Non-pigmented ciliary epithelial cell (primary cell): ENCODE measurements around the gene MAGEB17.
"Not testable (repeated sequence)": the region's sequence is repeated elsewhere in the genome, so short reads cannot be mapped to it uniquely, and the experiment has no call there.

Experiments
- DNase-seq: peaks from one replicate; pipeline ENCODE4 v3.0.0-alpha.2; 2010; ENCODE audit warnings: low read depth

MAGEB17 gene, protein sequence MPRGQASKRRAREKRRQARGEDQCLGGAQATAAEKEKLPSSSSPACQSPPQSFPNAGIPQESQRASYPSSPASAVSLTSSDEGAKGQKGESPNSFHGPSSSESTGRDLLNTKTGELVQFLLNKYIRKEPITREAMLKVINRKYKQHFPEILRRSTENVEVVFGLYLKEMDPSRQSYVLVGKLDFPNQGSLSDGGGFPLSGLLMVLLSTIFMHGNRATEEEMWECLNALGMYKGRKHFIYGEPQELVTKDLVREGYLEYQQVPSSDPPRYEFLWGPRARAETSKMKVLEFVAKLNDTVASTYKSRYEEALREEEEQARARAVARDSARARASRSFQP

DNA sequence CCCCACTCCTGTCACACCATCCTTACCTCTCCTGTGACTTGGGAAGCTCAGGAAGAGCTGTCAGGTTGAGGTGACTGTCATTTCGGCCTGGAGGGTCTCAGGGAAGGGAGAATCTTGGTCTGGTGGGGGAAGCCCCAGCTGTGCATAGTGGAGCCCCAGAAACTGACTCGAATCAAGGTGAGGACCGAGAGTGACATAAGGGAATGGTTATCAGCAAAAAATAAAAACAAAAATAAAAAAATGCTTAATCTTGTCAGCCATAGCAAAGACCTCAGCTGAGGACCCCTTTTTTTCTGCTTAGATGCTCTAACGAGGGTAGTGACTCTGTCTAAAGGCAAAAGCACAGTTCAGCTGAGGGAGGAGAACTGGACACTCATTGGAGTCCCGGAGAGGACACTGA, at the start of gene MAGEB17:
TSS of gene MAGEB17 (plus strand) at position 301 of the 400 bp plus-strand sequence. CDS start 2,902 bp downstream, outside the sequence.
- DNase-seq: no peak

DNA sequence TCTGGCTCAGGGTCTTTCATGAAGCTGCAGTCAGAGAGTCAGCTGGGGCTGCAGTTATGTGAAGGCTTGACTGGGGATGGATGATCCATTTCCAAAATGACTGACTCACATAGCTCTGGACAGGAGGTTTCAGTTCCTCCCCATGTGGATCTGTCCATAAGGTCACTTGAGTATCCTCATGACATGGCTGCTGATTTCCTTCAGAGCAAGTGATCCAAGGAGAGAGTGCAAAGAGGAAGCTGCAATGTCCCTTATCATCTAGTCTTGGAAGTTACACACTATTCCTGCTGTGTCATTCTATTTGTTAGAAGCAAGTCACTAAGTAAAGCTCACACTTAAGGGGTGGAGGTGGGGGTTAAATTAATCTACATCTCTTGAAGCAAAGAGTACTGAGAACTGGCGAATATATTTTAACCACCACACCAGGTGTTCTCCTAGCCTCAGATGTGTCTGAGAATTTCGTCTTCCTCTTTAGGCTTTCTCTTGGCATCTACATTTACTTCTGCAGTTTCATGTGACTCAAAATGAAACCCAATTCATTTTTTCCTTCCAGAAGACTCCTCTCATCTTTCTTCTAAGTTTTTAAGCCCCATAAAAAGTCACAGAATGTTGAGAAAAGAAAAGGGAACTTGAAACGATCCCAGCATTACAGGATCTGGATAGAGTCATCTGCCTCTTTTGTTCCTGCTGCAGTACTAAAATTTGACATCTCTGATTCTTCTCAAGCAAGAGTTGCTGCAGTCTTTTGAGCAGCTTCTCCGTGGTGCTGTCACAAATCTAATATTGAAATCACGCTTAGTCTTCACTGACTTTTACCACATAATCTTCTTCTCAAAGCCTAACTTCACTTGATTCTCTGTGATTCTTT, 47.7 kb upstream of the MAGEB17 start:
- no peak for DNase-seq

DNA sequence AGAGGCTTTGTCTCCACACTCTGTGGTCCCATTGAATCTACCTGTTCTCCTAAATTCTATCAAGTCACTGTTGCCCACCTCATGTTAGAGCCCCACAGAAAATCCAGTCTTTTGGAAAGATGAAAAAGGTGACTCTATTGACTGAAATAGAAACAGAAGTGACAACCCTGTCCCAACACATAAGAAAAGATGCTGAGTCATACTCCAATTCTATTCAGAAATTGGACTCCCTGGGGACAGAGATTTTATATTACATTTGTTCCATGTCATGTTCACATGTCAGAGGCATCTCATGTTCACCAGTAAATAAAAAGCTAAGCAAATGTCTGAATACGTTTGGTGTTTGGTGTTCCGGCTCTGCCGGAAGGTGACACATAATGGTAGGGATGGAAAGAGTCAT, 46.9 kb upstream of the MAGEB17 start:
- no peak for DNase-seq

DNA sequence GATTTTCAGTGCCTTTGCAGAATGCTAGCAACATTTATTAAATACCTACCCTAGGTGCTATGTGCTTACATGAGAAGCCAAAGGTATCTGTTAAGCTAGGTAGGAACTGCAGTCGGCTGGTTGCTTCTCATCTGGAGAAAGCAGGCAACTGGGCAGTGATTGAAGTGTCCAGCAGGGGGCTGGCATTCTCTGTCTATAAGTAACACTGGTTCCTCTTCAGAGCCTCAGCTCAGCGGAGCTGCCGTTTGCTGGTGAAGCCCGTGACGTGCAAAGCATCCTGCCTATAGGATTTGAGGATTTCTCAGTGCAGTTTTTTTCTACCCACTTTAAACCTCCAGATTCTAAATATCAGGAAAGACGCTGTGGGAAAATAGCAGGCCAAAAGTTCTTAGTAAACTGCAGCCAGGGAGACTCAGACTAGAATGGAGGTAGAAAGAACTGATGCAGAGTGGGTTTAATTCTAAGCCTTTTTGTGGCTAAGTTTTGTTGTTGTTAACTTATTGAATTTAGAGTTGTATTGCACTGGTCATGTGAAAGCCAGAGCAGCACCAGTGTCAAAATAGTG, 44.0 kb upstream of the MAGEB17 start, which contains the start of gene GRPR:
TSS of gene GRPR (plus strand) at position 344 of the 565 bp plus-strand sequence. CDS start 389 bp downstream, outside the sequence.
- peak; percentile 55 for DNase-seq

DNA sequence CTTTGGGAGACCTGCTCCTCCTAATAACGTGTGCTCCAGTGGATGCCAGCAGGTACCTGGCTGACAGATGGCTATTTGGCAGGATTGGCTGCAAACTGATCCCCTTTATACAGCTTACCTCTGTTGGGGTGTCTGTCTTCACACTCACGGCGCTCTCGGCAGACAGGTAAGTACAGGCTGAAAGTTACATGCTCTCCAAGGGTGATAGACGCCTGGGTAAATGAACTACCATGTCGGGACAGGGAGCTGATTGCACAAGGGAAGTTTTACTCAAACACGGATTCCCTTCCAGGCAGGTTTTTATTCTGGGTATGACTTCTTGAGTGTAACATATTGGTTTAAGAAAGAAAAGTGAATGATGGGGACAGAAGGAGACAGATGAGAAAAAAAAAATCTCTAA, 43.1 kb upstream of the MAGEB17 start:
- DNase-seq: no peak

DNA sequence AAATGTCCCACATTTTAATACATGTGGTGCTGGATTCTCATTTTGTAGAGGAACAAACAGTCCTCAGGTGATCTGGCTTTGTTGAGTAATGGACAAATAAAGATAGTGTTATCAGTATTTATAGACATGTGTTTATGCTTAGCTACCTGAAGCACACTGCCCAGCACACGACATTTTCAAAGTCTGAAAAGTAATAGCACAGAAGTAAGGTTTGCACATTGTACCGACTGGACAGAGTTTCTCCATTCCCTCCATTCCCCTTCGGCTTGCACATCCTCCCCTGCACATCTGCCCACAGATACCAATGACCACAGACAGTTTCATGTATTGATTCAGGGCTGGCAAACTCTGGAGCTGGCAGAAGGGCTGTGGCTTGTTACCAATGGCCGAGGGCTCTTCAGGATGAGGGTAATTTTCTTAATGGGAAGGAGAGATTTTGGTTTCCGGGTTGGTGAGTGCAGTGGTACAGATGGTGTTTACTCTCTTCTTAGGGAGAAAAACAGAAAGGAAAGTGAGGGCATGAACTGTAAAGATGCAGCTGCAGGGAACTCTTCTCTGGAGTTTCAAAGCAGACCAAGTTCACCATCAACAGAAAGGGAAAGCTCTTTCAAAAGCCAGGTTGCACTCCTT, 41.6 kb upstream of the MAGEB17 start:
- DNase-seq: no peak

DNA sequence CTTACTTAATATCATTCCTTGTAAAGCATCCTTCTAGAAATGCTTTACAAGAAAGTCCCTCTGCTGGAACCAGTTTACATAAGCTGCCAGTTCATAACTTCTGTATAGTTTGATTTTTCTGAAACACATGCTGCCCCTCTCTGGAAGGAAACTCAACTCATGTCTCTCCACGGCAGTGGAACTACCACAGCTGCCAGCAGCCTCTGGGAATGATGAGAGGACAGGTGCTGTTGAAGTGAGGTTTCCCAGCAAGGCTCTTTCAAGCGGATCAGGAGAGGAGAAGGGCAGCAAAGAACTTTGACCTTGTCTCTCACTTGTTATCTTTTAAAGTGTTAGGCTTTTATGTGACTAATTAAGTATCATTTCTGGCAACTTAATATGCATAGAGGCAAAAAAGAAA, 36.6 kb upstream of the MAGEB17 start:
- DNase-seq: no peak

DNA sequence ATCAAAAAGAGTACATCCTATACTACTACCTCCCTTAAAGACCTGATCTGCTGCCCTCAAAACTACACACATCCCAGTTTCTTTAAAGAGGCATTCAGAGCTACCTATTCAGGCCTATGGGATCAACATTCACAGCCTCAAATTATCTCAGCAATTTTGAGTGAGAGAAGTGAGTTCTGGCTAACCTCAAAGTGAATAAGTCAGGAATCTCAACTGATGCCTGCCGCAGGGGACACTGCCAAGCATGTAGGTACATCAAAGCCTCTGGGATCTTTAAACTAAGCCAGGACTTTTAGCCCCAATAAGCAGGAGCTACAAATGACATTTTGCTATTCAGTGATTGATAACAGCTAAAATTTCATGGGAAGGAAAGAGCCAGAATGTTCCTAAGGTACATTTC, 32.3 kb upstream of the MAGEB17 start:
- DNase-seq: no peak

DNA sequence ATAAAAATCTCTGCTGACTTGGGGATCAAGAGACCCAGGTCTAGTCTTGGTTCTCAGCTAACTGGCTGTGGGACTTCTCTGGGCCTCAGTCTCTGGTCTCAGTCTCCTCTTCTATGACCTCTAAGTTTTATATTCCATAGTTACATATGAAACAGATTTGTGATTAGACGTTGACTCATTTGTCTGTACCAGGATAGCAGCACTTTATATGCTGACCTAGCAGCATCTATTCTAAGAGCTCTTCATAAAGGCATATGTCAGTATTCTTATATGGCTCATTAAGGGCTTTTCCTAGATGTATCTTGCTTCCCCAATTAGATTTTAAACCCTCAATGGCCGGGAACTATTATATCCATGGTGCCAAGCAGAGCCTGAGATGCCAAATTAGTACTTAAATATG, 31.2 kb upstream of the MAGEB17 start:
- no peak for DNase-seq

DNA sequence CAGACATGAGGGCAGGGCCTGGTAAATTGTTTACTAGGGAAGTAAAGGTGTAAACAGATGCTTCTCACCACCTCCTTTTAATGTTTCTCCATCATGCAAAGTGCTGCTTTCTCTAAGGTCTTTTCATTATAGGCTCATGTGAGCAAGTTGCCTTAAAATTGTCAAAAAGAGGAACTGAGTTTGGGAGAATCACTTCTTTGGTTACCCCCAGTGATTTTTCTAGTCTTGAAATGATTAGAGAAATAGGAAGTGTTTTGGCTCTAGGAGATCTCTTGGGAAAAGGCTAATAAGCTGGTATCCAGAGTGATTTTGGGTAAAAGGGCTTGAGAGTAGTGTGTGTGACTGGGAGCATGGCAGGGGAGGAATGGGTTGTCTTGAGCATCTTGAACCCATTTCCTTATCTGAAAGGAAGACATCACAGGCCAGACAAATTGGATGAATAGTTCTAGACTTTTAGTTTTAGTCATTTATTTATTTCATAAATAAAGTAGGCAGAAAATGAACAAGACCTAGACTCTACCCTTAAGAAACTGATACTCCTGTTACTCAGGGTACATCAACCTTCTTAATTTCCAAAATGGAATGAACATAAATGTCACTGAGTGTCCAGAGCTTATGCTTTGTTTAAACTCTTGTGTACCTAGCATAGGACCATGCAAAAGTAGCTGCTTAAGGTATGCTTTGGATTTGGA, 29.7 kb upstream of the MAGEB17 start:
- DNase-seq: no peak

DNA sequence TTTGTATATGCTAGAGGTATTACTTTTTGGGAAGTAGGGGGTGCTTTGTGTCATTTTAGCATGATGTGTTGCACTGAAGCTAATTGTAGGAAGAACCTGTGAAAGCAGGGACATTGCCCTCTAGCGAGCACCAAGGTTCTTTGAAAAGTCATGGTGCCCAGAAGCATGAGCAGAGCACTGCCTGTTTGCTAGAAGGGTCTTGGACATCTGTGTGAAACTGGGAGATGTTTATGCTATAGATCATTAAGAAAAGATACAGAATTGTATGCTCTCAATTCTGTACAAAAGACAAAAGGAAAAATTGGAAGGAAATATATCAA, 29.2 kb upstream of the MAGEB17 start:
- no peak for DNase-seq

DNA sequence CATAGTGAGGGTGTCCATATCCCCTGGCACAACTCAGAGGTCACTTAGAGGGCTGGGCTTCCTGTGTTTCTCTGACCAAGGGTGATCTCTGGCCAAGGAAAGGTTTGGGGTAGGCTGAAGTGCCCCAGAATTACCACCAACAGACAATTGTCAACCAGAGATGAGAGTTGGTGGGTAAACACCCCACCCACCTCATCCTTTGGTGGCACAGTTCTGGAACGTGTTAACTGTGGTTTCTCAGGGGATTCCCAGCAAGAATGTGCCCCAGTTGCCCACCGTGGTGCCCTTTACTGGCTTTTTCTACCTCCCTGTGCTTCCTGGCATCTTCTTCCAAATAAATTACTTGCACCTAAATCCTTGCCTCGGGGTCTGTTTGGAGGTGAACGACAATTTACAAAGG, 26.8 kb upstream of the MAGEB17 start:
- DNase-seq: no peak

DNA sequence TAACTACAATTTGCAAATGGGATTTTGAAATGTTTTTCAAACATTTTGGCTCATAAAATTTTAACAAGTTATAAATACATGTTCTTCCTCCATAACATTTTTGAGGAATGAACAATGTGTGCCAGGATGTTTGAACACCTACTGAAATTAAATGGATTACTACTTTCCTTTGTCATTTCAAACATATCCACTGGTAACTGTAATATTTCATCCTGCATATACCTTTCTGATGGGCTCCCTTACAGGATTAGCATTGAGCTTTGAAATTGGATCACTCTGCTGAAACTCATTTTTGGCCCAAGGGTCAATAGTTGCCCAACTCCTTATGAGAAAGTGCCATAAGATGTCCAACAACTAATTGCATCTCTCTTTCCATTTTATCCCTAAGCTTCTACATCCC, 26.3 kb upstream of the MAGEB17 start:
- no peak for DNase-seq

DNA sequence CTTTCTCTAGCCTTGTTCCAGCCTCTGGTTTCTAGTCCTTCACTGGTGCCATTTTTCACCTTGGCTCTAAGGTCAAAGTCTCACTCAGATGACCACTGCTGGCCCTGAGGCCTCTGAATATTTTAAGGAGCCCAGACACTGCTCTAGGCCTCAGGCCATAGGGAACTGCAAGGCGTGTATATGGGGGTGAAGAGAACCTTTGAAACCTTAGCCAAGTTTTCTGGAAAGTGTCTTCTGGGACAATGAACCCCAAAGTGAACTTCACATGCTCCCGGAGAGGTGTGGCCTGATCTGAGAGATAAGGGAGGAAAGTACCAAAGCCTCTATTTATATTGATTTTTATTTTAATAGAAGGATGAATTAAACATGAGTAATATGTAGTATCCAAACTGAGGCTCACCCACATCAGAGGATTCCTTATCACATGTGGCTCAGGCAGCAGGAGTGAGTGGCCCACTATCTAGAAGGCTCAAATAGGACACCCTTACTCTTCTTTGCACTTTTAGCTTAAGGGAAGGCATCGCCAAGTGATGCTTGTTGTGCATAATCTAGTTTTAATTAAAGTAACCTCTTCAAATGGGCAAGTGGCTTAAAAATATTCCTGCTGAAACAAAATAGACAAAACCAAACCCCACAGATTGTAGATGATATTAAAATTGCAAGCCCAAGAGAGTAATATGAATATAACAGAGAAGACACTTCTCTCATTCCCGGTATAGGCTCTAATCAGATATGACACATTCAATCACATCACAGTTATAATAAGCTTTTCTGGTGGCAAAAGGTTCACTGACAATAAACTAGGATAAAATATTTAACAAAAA, 25.6 kb upstream of the MAGEB17 start:
- DNase-seq: no peak

DNA sequence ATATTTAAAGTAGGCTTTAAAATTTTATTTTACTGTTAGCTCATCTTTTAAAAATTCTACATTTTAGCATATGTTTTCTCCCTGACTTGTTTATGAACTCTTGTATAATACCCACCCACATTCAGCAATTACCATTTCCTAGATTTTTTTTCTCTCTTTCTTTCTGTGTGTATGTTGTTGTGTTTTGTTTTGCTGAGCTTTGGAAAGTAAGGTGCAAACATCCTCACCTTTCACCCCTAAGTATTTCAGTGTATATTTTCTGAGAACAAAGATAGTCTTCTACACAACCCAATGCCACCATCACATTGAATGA, 25.1 kb upstream of the MAGEB17 start:
- DNase-seq: no peak

DNA sequence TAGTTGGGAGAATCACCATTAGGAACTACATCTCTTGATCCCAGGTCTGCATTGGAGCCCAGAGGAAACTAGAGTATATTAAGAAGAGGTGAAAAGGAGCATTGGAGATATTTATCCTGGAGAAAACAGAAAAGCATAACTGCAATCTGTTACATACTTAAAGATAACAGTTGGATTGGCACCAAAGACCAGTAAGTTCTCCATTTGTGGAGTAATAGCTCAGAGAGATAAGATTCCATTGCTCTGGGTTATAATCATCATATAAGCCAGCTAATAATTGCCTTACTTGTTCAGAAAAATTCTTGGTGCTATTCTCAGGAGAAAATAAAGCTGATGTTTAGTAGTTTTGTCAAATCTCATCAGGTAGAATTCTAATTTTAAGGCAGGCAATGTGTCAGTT, 23.3 kb upstream of the MAGEB17 start:
- no peak for DNase-seq

DNA sequence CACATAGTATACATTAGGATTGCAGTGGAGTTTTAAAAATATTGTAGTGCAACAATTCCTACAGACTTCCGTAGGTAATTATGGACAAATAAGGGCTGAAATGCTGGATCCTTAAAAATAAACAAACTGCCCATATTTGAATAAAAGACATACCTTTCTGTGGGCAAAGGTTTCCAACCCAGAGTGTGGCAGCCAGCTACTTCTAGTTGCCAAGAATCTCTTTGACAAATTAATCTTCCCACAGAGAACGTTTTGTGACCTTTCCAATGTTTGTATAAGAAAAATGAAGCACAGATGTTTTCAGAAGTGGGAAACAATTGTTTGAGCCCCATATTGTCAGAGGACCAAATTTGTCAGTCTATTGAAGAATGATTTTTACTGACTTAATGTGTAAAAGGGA, 22.9 kb upstream of the MAGEB17 start:
- no peak for DNase-seq

DNA sequence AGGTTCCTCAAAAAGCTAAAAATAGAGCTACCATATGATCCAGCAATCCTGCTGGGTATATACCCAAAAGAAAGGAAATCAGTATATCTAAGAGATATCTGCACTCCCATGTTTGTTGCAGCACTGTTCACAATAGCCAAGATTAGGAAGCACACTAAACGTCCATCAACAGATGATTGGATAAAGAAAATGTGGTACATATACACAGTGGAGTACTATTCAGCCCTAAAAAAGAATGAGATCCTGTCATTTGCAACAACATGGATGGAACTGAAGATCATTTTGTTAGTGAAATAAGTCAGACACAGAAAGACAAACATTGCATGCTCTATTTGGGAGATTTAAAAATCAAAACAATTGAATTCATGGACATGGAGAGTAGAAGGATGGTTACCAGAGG, 22.2 kb upstream of the MAGEB17 start:
- DNase-seq: not testable (repeated sequence)

DNA sequence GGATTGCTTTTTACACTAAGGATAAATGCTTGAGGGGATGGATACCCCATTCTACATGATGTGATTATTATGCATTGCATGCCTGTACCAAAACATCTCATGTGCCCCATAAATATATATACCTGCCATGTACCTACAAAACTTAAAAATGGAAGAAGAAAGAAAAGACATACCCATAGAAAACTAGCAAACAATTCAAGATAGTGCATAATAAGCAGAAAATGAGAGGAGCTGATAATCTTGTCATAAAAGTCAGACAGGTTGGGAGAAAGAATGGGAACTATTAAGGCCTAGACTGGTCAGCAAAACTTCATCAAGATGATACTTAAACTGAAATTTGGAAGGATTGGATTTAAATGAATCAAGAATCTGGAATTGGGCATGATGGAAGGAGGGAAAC, 21.6 kb upstream of the MAGEB17 start:
- DNase-seq: no peak

DNA sequence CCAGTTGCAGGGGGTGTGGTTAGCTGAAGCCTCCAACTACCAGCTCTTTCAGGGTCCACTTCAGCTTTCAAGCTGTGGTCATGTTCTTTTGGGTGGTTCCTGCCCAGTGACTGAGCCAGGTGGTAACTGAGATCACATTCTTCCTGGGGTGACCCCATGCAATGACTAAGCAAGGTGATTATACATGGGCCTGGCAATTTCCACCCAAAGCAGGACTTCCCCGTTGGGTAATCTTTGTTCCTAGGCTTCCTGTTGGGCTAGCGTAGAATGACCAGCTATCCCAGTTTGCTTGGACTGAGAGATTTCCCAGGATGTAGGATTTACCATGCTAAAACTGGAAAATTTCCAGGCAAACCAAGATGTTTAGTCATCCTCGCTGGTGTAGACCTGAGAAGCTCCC, 18.4 kb upstream of the MAGEB17 start:
- no peak for DNase-seq

DNA sequence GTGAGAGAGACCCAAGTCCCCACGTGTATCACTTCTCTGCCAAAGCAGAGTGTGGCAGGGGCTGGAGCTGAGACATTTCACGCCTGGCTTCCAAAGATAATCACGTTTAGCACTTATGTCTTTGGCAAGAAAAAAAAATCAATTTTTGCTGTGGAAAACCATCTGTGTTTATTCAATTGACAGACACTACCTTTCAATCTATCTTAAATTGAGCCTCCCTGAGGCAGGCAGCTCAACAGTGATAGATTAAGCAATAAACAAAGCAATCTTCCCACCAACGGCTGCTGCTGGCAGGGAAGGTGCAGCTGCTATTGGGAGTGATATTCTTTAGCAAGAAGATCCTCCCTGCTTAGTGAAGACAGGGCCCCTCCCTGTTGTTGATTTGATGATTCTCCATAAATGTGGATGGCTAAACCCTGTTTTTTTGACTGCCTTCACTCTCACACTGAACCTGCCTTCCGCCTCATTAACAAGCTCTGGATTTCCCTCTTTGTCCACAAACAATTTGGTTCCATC, 11.6 kb upstream of the MAGEB17 start:
- no peak for DNase-seq
